Motor neuron (in vitro differentiated cells): ENCODE data around the gene PRDM16. TPM values are rescaled to one million over a fixed set of nuclear protein-coding genes. Genes with fewer than 3 reads are reported as not detected.

Source experiments
- ATAC-seq, 8 experiments: fragments of 200-7000 bp; cut with Tn5 transposase; replicated peaks in 6 of 8; 2 replicates each; pipeline ENCODE4 v1.8.0; 2021; ENCODE audit warnings: mild to moderate bottlenecking in 8 of 8, moderate library complexity in 8 of 8
- H3K27ac ChIP-seq, 2 donors: fragments of 250-450 bp; sonication (Bioruptor Pico); 2 replicates each; pipeline ENCODE4 v1.9.0; 2021; ENCODE audit warnings: antibody characterized with exemption in 2 of 2, mild to moderate bottlenecking in 2 of 2, moderate library complexity in 1 of 2
- H3K4me1 ChIP-seq, 2 donors: fragments of 250-450 bp; sonication (Bioruptor Pico); replicated peaks in 1 of 2; 2 replicates each; pipeline ENCODE4 v1.6.1; 2021; ENCODE audit warnings: antibody characterized with exemption in 2 of 2, mild to moderate bottlenecking in 2 of 2, moderate library complexity in 1 of 2
- H3K4me3 ChIP-seq, 5 donors: fragments of 250-450 bp; sonication (Bioruptor Pico); 2 replicates each; pipeline ENCODE4 v1.9.0; 2021; ENCODE audit warnings: antibody characterized with exemption in 5 of 5, mild to moderate bottlenecking in 5 of 5, moderate library complexity in 4 of 5
- WGBS, 10 experiments: fragments of 450-650 bp; shearing (Covaris generic); methylation state at CpG; one replicate each; pipeline ENCODE4 v1.0.0; 2022; 5-methylcytosine and 5-hydroxymethylcytosine counted together
- in situ Hi-C, 9 experiments: fragments of 400-800 bp; cut with MboI; loops; one replicate each; pipeline ENCODE4 v1.15.0; 2021; ENCODE audit warnings: low sequenced_read_pairs in 9 of 9, low pct_unique_long_range_greater_than_20kb in 2 of 9; ENCODE audit not compliant: unreplicated experiment in 9 of 9
- total RNA-seq, 8 experiments: library from RNA; unstranded; fragments of 300-600 nt; gene quantifications; 2 replicates each; pipeline versions ENCODE4 v1.2.3 to v1.2.4, GENCODE V29; 2022

Gene PRDM16
- total RNA-seq, 8 experiments from 2014 or later, result 0.18 to 2.9 (median 0.42) TPM

GRCh38 chr1:3135073-3135702 lies 66.2 kb downstream of the PRDM16 start:
- WGBS, 10 experiments, result 20 to 100% (median 80%) methylated on average over 1 to 9 of the region's 29 CpGs; no CpG with 5 or more reads in 3 of the 10 experiments
- in situ Hi-C loops, result no loop called here
- H3K4me3 ChIP-seq, result no peak overlapping the region
- H3K27ac ChIP-seq, result no peak overlapping the region
- no peak for ATAC-seq
- peaks cover 0 to 37% of the 10 kb centered on the region in 2 donors for H3K4me1 ChIP-seq

GRCh38 chr1:3135744-3136455 lies 66.9 kb downstream of the PRDM16 start:
- peaks cover 0 to 44% of the 10 kb centered on the region in 2 donors for H3K4me1 ChIP-seq
- ATAC-seq, result no peak

GRCh38 chr1:3136532-3136931 lies 67.5 kb downstream of the PRDM16 start:
- no peak for ATAC-seq
- H3K4me1 ChIP-seq, result peaks cover 0 to 51% of the 10 kb centered on the region in 2 donors
- in situ Hi-C loops, result no loop called here
- H3K4me3 ChIP-seq, result no peak overlapping the region
- H3K27ac ChIP-seq, result no peak overlapping the region
- 0 to 83% (median 19%) methylated on average over 1 to 3 of the region's 5 CpGs; no CpG with 5 or more reads in 4 of the 10 experiments for WGBS, 10 experiments

More at GRCh38 chr1:3135744-3136455, 66.9 kb downstream of the PRDM16 start:
- Histone ChIP-seq H3K4me3 (no peak overlapping the region), H3K27ac (no peak overlapping the region)
- in situ Hi-C loops, result no loop called here
- 47 to 100% (median 73%) methylated on average over 1 to 13 of the region's 35 CpGs; no CpG with 5 or more reads in 6 of the 10 experiments for WGBS, 10 experiments

DNA sequence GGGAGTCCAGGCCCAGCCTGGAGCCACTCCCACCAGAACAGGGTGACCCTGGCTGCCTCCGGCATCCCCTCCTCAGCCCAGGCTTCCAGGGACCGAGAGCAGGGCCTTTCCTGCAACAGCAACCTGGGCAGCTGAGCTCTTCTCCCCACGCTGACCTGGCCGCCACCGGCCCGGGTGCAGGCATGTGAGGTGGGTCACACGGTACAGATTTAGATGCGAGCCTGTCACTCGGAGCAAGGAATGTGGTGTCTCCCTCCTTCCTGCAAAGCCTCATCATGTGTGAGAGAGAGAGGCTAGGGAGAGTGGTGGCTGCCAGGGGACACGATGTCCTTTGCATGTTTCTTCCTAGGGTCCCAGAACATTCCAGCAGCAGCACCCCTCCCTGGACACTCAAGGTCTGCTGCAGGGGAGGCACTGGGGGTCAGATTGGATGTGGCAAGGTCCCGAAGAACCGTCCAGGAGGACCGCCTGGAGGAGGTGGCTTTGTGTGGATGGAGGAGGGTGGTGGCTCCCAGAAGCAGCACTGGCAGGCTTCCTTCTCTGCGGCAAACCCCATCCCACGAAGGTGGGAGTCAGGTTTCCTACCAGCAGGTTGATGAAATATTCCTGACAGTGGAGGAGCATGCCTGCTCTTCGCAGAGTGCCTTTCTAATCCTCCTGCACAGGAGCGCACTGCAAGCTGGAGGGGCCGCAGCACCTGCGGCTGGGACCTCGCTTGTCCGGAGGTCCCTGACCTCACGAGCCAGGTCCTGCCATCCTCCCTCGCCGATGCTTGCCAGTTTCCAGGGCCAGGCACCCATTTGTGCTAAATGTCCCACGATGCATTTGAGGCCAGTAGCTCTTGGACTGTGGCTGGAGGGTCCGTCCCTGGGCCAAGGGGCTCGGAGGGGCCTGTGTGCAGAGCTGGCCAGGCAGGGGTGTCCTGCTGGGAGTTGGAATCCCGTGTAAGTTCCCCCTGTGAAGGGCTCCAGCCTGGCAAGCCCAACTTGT lies 68.4 kb downstream of the PRDM16 start:
- Histone ChIP-seq H3K4me1 (peaks cover 5 to 59% of the 10 kb centered on the region in 2 donors), H3K27ac (no peak overlapping the region), H3K4me3 (no peak overlapping the region)
- no peak for ATAC-seq
- in situ Hi-C loops, result no loop called here
- WGBS, 10 experiments, result 17 to 92% (median 79%) methylated on average over 1 to 22 of the region's 28 CpGs; no CpG with 5 or more reads in 3 of the 10 experiments

- Histone ChIP-seq H3K4me3 (no peak overlapping the region), H3K4me1 (peaks cover 5 to 67% of the 10 kb centered on the region in 2 donors), H3K27ac (no peak overlapping the region)
- WGBS, 10 experiments, result 0 to 89% (median 60%) methylated on average over 2 to 17 of the region's 18 CpGs; no CpG with 5 or more reads in 2 of the 10 experiments
- in situ Hi-C loops, result no loop called here
- no peak for ATAC-seq
Measured at GRCh38 chr1:3138623-3139151, 69.7 kb downstream of the PRDM16 start.

GRCh38 chr1:3139451-3139852 lies 70.4 kb downstream of the PRDM16 start:
- Histone ChIP-seq H3K27ac (peak overlapping the region in 1 of 2 donors; percentile 24), H3K4me3 (no peak overlapping the region), H3K4me1 (peaks cover 5 to 67% of the 10 kb centered on the region in 2 donors)
- in situ Hi-C loops, result no loop called here
- WGBS, 10 experiments, result 20 to 90% (median 59%) methylated on average over 2 to 7 of the region's 16 CpGs; no CpG with 5 or more reads in 4 of the 10 experiments
- ATAC-seq, result peak in 3 of 8 experiments; percentile 15 to 70 (median 43)

DNA sequence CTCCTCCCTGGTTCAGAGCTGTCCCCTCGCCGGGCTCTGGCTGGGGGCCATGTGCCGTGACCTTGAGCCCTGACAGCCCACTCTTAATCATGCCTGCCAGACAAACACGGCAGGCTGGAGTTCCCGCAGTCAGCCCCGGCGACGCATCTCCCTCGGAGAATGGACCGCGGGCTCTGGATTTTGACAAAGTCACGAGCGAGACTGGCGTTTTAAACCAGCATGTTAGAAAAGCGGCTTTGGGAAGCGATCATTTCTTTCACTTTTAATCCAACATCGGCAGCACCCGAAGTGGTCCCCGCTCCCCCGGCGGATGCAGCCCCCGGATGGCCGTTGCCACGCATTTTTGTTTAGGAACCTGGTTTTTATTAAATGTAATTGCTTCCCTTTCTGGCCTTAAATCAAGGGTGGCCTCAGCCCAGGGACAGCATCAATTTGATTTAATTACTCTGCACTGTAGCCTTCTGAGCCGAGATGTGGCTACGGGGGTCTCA lies 70.9 kb downstream of the PRDM16 start:
- Histone ChIP-seq H3K27ac (peak overlapping the region in 1 of 2 donors; percentile 24), H3K4me1 (peaks cover 5 to 68% of the 10 kb centered on the region in 2 donors), H3K4me3 (no peak overlapping the region)
- 0 to 100% (median 56%) methylated on average over 1 to 21 of the region's 26 CpGs; no CpG with 5 or more reads in 2 of the 10 experiments for WGBS, 10 experiments
- ATAC-seq, result peak in 3 of 8 experiments; percentile 30 to 46 (median 44)
- in situ Hi-C loops, result no loop called here

GRCh38 chr1:3140437-3140836 lies 71.4 kb downstream of the PRDM16 start:
- in situ Hi-C loops, result no loop called here
- ATAC-seq, result peak in 3 of 8 experiments; percentile 49 to 71 (median 55)
- H3K4me1 ChIP-seq, result peaks cover 5 to 69% of the 10 kb centered on the region in 2 donors
- no peak overlapping the region for H3K4me3 ChIP-seq
- H3K27ac ChIP-seq, result peak overlapping the region in 1 of 2 donors; percentile 63
- WGBS, 10 experiments, result 6 to 90% (median 58%) methylated on average over 2 to 17 of the region's 19 CpGs; no CpG with 5 or more reads in 3 of the 10 experiments

- in situ Hi-C loops, result no loop called here
- Histone ChIP-seq H3K4me1 (peaks cover 5 to 72% of the 10 kb centered on the region in 2 donors), H3K27ac (peak overlapping the region in 1 of 2 donors; percentile 63), H3K4me3 (no peak overlapping the region)
- 27 to 70% (median 65%) methylated on average over 2 to 13 of the region's 13 CpGs; no CpG with 5 or more reads in 1 of the 10 experiments for WGBS, 10 experiments
- ATAC-seq, result peak in 1 of 8 experiments; percentile 40
Measured at GRCh38 chr1:3141129-3141528, 72.1 kb downstream of the PRDM16 start.

DNA sequence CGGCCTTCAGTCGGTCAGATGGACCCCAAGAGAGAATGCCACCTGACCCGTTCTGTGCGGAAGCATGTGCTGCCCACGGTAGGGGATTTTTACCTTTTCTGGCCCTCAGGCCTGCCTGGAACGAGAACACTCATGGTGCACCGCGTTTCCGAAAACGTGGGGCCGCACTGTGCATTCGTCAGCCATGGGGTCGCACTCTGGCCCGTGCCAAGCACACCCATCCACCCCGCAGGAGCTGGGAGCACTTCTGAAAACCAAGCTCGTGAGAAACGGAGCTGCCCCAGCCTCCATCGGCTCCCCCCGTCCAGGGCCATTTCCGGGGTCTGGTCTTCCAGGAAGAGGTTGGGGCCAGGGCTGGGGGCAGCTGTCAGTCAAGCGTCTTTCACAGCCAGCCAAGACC lies 72.8 kb downstream of the PRDM16 start:
- in situ Hi-C loops, result no loop called here
- ATAC-seq, result no peak
- WGBS, 10 experiments, result 20 to 91% (median 70%) methylated on average over 1 to 15 of the region's 21 CpGs; no CpG with 5 or more reads in 4 of the 10 experiments
- H3K4me3 ChIP-seq, result no peak overlapping the region
- H3K27ac ChIP-seq, result peak overlapping the region in 1 of 2 donors; percentile 63
- peaks cover 5 to 67% of the 10 kb centered on the region in 2 donors for H3K4me1 ChIP-seq

DNA sequence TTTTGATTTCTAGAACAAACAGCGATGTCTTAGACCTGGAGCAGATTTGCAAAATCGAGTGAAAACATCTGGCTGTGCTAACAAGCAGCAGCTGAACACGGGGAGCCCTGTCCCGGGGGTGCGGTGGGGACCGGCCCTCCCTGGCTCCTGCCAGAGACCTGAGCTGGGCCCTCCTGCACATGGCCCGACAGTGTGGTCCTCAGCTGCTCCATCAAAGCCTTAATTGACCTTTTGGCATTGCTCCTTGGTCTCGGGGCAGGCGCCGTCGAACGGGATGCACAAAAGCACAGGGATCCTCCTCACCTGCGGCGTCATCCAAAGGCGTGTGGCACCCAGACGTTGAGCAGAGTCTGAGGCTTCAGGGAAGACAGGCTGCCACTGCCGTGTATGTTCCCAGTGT lies 73.2 kb downstream of the PRDM16 start:
- H3K4me3 ChIP-seq, result no peak overlapping the region
- in situ Hi-C loops, result no loop called here
- peak overlapping the region in 1 of 2 donors; percentile 63 for H3K27ac ChIP-seq
- WGBS, 10 experiments, result 0 to 80% (median 72%) methylated on average over 1 to 17 of the region's 17 CpGs; no CpG with 5 or more reads in 5 of the 10 experiments
- ATAC-seq, result no peak
- H3K4me1 ChIP-seq, result peaks cover 5 to 64% of the 10 kb centered on the region in 2 donors

DNA sequence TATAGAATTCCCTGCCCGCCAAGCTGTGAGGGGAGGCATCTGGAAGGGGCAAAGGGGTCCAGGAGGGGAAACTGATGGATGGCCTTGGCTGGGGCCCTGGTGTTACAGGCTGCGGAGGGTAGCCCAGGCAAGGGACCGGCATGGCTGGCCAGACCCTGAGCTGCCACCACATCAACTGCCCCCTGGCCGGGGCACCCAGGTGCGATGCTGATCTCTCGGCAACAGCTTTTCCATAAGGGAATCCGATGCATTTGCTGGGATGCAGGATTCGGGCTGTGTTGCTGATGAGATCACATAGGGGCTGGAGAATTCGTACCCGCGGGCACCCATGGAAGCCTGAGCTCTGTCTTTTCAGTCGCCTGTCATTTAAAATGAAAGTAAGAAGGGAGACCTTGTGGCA lies 73.7 kb downstream of the PRDM16 start:
- Histone ChIP-seq H3K4me3 (no peak overlapping the region), H3K27ac (no peak overlapping the region), H3K4me1 (peaks cover 5 to 64% of the 10 kb centered on the region in 2 donors)
- ATAC-seq, result no peak
- WGBS, 10 experiments, result 69 to 93% (median 84%) methylated on average over 3 to 10 of the region's 12 CpGs; no CpG with 5 or more reads in 7 of the 10 experiments
- in situ Hi-C loops, result no loop called here
